Fibroblast of gingiva (primary cell): ENCODE data around the gene TFAM.

Experiments
- DNase-seq: peaks from one replicate; pipeline ENCODE4 v3.0.0-alpha.2; 2011; ENCODE audit warnings: low read depth

Gene TFAM

DNA sequence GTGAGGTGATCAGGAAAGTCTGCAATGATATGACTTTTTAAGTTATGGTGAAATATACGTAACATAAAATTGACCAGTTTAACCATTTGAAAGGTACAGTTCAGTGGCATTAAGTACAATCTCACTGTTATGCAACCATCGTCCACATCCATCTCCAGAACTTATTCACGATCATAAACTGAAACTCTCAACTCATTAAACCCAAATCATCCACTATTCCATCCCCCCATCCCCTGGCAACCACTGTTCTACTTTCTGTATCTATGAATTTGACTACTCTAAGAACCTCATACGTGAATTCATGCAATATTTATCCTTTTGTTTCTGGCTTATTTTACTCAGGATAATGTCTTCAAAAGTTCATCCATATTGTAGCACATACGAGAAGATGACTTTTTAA, 48.4 kb downstream of the TFAM start:
- DNase-seq = no peak

DNA sequence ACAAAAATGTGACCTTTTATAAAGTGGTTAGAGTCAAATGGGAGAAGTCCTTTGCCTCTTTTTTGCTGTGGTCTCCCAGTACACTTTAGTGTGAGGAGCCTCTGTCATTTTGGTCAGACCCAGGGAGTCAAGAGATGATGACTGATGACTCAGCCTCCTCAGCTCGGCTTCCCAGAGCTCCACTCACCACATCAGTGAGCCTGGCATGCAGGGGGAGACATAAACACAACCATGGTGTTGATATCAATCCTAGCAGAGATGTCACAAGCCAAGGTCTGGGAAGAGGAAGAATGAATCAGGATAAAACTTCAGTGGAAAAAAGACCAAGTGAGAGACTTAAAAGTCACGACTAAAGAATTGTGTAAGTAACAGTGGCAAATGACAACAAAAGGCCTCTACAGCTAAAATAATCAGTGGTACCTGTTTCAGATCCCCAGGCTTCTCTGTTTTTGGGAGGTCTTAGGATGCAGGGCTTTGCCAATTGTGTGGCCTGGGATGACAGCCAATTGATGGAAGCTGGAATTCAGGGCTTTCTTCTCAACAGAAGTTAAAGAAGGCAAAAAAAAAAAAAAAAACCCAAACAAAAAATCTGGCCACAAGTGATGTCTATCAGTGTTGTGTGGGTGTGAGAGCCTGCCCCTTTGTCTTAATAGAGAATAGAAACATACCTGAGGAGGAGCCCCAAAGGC, 50.2 kb downstream of the TFAM start:
- peak; percentile 99 for DNase-seq

DNA sequence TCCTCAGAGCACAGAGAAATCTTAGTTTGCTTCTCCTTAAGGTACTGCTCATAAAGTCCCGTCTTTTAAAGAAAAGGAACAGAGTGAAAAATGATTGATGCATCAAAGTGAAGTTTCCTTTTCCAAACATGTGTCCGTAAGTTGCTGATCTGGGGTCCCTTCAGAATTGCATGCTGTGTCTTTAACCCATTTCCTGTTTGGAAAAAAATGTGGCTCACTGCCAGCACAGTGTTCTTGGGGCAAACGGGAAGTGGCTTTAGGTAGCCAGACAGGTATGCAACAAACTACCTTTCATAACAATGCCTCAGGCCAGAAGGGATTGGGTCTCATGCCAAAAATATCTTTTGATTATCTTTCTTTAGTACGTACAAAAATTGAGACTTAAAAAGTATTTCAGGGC, 50.9 kb downstream of the TFAM start:
- no peak for DNase-seq

DNA sequence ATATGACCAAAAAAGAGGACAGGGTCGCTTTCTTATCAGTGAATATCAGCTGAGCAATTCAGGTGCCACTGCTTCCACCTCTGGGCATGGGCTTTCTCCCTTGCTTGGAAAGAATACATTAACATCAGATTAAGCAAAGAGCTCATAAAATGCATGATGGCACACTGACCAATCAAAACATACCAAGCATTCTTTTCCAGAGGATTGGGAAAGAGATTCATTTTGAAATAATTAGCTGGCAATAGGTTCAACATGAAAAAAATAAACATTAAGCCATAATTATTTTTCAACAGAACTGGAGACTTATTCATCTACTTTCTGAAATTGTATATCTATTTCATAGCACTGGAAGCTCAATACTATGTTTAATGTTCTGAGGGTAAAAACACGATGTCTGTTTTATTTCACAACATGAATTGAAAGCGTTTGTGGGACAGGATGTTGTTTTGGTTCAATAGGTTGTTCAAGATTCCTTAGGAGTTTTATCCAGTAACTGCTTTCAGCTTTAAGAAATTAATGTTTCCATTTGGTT, 53.2 kb downstream of the TFAM start:
- DNase-seq = peak; percentile 92

- no peak for DNase-seq
These were observed 53.8 kb downstream of the TFAM start for GRCh38 chr10:58438986-58439385.

- DNase-seq = no peak
These were observed 54.6 kb downstream of the TFAM start for GRCh38 chr10:58439632-58440364.

- DNase-seq = no peak
These were observed 55.3 kb downstream of the TFAM start for GRCh38 chr10:58440484-58440883.

- no peak for DNase-seq
These were observed 59.1 kb downstream of the TFAM start for GRCh38 chr10:58444321-58444720.

DNA sequence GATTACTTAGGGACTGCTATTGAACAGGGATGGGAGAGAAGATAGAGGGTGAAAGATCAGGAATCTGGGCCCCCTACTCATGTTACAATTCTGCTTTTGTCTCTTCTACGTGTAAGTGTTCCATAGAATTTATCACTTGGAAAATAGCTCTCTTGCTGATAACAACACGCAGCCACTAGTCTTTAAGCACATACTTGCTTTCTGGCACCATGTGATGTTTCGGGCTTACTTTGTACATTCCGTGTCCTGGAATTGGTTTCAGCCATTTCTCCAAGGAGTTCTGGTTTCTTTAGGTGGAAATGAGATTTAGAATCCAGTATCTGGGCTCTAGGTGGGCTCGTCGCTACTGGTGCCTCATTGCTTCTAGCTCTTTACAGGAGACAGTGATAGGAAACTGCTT, 59.7 kb downstream of the TFAM start:
- no peak for DNase-seq

DNA sequence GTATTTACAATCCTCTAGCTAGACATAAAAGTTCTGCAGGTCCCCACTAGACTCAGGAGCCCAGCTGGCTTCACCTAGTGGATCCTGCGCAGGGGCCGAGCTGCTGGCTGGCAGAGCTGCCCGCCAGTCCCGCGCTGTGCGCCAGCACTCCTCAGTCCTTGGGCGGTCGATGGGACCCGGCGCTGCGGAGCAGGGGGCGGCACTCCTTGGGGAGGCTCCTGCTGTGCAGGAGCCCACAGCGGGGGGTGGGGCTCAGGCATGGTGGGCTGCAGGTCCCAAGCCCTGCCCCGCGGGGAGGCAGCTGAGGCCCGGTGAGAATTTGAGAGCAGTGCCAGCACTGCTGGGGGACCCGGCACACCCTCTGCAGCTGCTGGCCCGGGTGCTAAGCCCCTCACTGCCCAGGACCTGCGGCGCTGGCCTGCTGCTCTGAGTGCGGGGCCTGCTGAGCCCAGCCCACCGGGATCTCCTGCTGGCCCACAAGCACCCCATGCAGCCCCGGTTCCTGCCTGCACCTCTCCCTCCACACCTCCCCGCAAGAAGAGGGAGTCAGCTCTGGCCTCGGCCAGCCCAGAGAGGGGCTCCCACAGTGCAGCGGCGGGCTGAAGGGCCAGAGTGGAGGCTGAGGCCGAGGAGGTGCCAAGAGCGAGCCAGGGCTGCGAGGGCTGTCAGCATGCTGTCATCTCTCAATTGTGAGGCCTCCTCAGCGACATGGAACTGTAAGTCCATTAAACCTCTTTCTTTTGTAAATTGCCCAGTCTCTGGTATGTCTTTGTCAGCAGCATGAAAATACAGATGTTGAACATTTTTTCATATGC, 63.1 kb downstream of the TFAM start:
- no peak for DNase-seq
